ENCODE results near the gene SERPINI2. TPM values are rescaled to one million over a fixed set of nuclear protein-coding genes. Genes with fewer than 3 reads are reported as not detected.

SERPINI2 gene
- polyA plus RNA-seq, 2 of the 4 experiments (the other 2 are of a cell fraction), result not detected

DNA sequence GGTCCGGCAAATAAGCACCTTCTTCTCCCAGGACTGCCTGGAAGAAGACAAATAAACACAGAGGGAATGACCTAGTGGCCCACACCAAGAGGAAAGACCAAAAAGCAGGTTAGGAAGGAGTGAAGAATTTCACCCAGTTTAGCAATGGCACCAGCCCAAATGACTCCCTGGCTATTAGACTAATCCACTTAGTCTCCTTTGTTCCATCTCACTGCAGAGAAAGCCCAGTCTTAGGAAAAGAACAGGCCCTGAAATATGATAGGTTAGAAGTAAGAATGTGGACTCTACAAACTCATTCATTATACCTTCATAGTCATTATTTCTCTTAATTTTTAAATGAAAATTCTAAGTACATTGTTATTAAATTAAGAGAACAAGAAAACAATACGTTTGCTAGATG lies 23.2 kb downstream of the SERPINI2 start (continued):
- TF ChIP-seq CTCF (IDR thresholded peaks at IDR 0.05), result no peak
- TF ChIP-seq JUNB (IDR thresholded peaks at IDR 0.05), result no peak

DNA sequence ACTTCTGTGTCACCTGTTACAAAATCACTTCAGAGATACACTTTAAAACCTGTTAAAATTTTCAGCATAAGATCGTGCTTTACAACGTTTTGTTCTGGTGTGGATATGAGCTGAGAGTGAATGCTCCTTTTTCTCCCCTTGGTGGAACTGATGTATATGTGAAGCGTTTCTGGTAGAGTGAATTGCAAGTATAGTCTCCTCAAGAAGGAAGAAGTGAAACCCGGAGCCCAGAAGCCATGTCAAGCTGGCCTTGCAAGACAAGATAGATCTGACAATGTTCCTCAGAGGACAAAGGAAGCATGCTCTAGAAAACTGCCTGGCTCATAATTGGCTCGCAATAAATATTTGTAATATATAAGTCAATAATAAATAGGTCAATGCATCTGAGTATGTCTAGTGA lies 23.6 kb downstream of the SERPINI2 start:
- WGBS (ENCODE audit: missing lambda C conversion rate), result 17% methylated on average over 5 of the region's 5 CpGs
- DNase-seq (ENCODE audit: low read depth in 1 of 2, low spot score in 1 of 2), result no peak
- CTCF ChIA-PET, result no interaction called here

DNA sequence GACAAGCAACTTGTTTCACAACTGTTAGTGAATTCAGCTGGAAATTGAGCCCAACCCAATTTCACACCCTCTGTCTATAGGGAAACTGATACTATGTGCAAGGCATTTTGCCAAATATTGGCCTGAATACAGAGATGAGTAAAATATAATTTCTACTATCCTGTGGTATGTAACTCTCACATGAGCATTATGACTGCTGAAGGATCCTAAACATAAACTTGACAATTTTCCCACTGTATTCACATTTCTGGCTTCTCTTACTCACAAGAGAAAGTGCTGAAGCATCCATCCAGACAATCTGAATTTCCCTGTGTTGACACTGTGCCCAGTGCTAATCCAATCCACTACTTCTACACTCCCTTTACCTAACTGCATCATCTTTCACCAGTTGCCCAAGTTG lies 28.4 kb downstream of the SERPINI2 start:
- FAIRE-seq, result no peak
- H3K4me3 ChIP-seq, result no peak overlapping the region
- ATAC-seq, result no peak
- no peaks in the 10 kb centered on the region for H3K4me1 ChIP-seq
- H3K9me3 ChIP-seq, result no peaks in the 10 kb centered on the region
- ChIA-PET POLR2A (no interaction called here), CTCF (no interaction called here)
- no peak for DNase-seq (ENCODE audit: low read depth in 1 of 2, low spot score in 1 of 2)
- no peak for TF ChIP-seq RARB (CRISPR knock-in tag; IDR thresholded peaks at IDR 0.05)
- TF ChIP-seq ESRRA (IDR thresholded peaks at IDR 0.05; ENCODE audit: borderline replicate concordance, low read length), result no peak
- no peak for TF ChIP-seq BHLHE40 (IDR thresholded peaks at IDR 0.05; ENCODE audit: low read depth, low read length)
- no peak for TF ChIP-seq HMGXB4 (CRISPR knock-in tag; IDR thresholded peaks at IDR 0.05; ENCODE audit: borderline replicate concordance)
- no peak for TF ChIP-seq EHF (CRISPR knock-in tag; IDR thresholded peaks at IDR 0.05)
- TF ChIP-seq NFE2L2 (conservative IDR thresholded peaks at IDR 0.05; ENCODE audit: low read length), result no peak
- no peak for TF ChIP-seq POLR2A (IDR thresholded peaks at IDR 0.05; ENCODE audit: low read length)
- TF ChIP-seq ELK1 (IDR thresholded peaks at IDR 0.05; ENCODE audit: low read depth, low read length), result no peak
- TF ChIP-seq TP53 (CRISPR knock-in tag; IDR thresholded peaks at IDR 0.05), result no peak
- TF ChIP-seq JUNB (IDR thresholded peaks at IDR 0.05), result no peak
- TF ChIP-seq USF2 (IDR thresholded peaks at IDR 0.05), result no peak
- no peak for TF ChIP-seq HOXB13 (CRISPR knock-in tag; IDR thresholded peaks at IDR 0.05; ENCODE audit: low read depth)
- H3K4me2 ChIP-seq, result no peak overlapping the region
- H3K27ac ChIP-seq, result no peak overlapping the region

More for the DNA sequence above, 23.6 kb downstream of the SERPINI2 start:
- FAIRE-seq (no peak), ATAC-seq (no peak)
- Histone ChIP-seq H3K4me1 (no peaks in the 10 kb centered on the region), H3K4me3 (no peak overlapping the region), H3K27ac (no peak overlapping the region), H3K4me2 (no peak overlapping the region), H3K9me3 (no peaks in the 10 kb centered on the region)
- TF ChIP-seq REST (IDR thresholded peaks at IDR 0.05) (no peak), POLR2A (IDR thresholded peaks at IDR 0.05; ENCODE audit: low read length) (no peak), HDAC2 (IDR thresholded peaks at IDR 0.05) (no peak), JUN (IDR thresholded peaks at IDR 0.05) (no peak), ESRRA (IDR thresholded peaks at IDR 0.05; ENCODE audit: borderline replicate concordance, low read length) (no peak), HOXB13 (CRISPR knock-in tag; IDR thresholded peaks at IDR 0.05; ENCODE audit: low read depth) (no peak), HOXB5 (CRISPR knock-in tag; IDR thresholded peaks at IDR 0.05) (no peak), POLR2AphosphoS2 (conservative IDR thresholded peaks at IDR 0.05; ENCODE audit: low read length) (no peak), ZNF302 (CRISPR knock-in tag; IDR thresholded peaks at IDR 0.05) (no peak), EHF (CRISPR knock-in tag; IDR thresholded peaks at IDR 0.05) (no peak), SMC3 (IDR thresholded peaks at IDR 0.05) (no peak), RAD21 (conservative IDR thresholded peaks at IDR 0.05 in 1 of 2, IDR thresholded peaks at IDR 0.05 in 1 of 2) (no peak), CHD2 (IDR thresholded peaks at IDR 0.05; ENCODE audit: low read length, partially characterized antibody) (no peak), ZFP36 (IDR thresholded peaks at IDR 0.05; ENCODE audit: borderline replicate concordance, partially characterized antibody) (no peak)
- POLR2A ChIA-PET, result no interaction called here

All from A549 (cell line).